Activated CD8-positive, alpha-beta memory T cell treated with anti-CD3 and anti-CD28 coated beads for 1 hour (primary cell): ENCODE data around the gene ZC3HAV1.
"Not testable (repeated sequence)": the region's sequence is repeated elsewhere in the genome, so short reads cannot be mapped to it uniquely, and the experiment has no call there.

Source experiments
- DNase-seq, 2 donors: peaks; one replicate each; pipeline ENCODE4 v3.0.0-alpha.2; 2020; ENCODE audit warnings: low read depth in 1 of 2; ENCODE audit errors: extremely low read depth in 1 of 2

Gene ZC3HAV1

DNA sequence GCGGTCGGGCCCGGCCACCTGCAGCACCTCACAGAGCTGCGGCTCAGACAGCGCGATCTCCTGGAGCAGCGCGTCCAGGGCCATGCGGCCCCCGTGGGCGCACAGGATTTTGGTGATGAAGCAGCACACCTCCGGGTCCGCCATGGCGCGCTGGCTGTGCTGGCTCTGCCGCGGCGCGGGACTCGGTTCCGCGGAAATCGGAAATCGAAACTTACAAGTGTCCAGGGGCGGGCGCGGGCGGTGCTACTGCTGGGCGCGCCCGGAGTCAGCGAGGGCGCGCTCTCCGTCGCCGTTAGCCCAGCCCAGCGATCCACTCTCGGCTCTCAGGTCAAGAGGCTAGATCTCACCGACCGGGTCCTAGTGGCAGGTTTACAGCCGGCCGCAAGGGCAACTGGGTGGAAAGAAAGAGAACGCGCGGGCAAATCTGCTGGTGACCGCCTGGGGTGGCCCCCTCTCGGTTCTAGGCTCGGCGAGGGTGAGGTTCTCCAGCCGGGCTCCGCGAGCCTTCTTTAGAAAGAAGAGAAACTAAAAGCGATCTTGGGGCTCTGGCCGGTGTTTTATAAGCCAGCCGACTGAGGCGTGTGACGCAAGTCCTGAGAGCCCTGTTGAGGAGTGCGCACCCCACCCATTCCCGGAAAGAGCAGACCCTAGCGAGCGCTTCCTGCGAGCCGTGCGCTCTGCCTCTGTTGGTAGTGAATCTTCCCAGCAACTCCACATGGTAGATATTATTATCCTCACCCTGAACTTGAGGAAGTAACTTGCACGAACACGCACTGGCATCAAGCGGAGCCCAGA, at the start of gene ZC3HAV1:
Gene ZC3HAV1 (minus strand): TSS at position 533 of the 795 bp plus-strand sequence. CDS start 389 bp downstream, at position 144.
- DNase-seq = peak; percentile 73 to 85

DNA sequence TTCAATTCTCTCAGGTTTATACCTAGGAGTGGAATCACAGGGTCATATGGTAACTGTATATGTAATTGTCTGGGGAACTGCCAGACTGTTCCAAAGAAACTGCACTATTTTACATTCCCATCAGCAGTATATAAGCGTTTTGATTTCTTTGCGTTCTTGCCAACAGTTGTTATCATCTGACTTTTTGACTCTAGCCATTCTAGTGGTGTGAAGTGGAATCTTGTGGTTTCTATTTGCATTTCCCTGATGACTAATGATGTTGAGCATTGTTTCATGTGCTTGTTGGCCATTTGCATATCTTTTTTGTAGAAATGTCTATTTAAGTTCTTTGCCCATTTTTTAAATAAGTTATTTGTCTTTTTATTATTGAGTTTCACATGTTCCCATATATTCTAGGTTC, 44.3 kb upstream of the ZC3HAV1 start:
- DNase-seq = no peak

DNA sequence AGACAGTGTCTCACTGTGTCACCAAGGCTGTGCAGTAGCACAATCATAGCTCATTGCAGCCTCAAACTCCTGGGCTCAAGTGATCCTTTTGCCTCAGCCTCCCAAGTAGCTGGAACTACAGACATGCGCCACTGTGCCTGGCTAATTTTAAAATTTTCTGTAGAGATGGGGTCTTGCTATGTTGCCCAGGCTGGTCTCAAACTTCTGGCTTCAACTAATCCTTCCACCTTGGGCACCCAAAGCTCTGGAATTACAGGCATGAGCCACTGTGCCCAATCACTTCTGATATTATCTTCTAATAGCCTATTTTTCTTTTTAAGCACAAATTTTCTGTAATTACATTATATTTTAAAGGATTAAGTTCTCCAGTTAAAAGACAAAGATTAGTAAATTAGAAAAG, 42.6 kb upstream of the ZC3HAV1 start:
- DNase-seq = no peak

DNA sequence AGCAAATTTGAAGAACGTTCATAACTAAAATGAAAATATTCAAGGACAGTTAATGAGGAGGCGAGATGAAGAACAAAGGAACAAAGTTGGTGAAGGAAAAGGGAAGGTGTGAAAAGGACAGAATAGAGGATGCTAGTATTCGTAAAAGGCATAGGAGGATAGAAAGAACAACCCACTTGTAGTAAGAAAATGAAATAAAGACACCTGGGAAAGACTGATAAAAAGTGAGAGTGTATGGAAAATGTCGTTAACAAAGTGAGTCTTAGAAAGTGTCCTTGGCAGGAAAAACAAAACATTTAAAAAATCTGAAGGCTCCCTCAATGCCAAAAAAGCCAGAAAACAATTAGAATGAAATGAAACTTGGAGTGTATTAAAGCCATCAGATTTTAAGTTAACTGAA, 29.6 kb upstream of the ZC3HAV1 start:
- no peak for DNase-seq

DNA sequence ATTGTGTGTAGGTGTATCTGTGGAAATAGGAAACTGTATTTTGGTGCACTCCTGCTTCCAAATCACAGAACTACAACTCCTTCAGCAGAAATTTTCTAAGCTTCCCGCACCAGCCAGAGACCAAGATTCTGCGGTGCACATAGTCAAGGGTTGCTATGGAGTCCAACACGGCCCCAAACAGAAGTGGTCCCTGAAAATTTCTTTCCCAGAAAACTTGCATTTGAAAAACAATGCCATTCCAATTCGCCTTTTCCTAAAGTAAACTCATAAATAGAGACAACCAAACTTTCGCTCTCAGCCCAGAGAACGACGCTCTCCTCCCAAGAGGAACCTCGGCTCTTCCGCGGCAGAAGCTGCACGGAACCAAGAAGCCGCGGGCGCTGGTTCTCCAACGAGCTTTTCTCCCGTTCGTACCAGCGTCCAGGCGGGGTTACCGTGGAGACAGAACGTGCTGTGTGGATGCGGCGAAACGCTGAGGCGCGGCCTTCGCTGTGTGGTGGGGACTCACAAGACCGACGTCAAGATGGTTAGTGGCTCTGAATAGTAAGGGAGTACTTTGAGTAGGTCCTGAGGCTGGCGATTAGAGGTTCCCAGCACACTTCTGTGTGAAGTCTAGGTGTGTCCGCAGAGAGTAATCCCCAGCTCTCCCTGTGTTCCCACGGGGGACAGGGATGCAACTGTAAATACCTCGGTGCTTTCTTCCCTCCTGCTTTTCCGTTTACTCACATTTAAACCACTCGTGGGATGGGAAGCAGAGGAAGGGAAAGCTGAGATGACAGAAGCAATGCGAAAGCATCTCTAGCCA, 24.0 kb upstream of the ZC3HAV1 start:
- peak; percentile 76 to 78 for DNase-seq

DNA sequence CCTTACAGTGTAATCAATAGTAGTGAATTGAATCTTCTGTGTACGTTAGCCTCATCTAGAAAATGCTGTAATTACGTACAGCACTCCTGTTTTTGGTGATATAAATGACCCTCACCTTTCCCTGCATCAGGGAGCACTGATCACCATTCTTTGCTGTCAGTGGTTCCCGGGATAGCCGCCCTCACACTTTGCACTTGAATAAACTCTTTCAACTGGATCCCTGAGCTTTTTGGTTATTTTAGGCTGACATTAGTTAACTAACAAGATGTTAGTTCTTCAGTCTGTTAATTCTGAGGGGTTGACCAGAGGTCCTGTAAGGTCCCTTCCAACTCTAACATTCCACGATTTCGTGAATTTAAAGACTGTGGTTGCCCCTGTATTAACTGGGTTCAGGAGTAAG, 23.4 kb upstream of the ZC3HAV1 start:
- DNase-seq = no peak

DNA sequence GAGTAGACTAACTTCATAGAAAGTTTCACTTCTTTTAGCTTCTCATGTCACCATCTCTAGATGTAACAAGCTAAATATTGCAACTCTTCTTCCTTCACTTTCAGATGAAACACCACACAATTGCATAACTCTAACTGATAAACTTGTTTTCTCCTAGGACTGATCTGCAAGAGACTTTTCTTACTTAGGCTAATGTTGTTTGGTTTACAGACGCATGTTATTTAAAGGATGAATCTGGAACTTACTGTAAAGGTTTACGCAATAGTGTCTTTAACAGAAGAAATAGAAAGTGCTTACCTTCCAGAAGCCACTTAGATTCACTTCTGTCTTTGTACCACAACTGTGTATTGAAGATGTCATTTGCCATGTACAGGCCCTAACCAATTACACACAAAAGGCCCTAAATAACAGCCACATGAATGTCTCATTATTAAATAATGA, 22.1 kb upstream of the ZC3HAV1 start:
- DNase-seq = no peak

DNA sequence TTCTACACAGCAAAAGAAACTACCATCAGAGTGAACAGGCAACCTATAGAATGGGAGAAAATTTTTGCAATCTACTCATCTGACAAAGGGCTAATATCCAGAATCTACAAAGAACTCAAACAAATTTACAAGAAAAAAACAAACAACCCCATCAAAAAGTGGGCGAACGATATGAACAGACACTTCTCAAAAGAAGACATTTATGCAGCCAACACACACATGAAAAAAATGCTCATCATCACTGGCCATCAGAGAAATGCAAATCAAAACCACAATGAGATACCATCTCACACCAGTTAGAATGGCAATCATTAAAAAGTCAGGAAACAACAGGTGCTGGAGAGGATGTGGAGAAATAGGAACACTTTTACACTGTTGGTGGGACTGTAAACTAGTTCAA, 20.3 kb upstream of the ZC3HAV1 start:
- DNase-seq = not testable (repeated sequence)

DNA sequence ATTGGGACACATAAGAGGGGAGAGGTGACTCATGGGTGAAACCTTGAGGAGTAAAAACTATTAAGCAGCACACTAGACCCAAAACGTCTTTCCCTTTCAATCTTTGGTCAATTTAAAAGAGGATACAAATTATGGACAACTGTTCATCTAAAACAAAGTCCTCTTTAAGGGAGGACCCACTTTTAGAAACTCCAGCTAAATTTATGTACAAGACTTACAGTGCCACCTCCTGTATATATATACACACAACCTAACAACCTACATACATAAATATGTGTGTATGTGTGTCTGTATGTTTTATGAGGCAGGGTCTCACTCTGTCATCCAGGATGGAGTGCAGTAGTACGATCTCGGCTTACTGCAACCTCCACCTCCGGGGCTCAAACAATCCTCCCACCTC, 18.1 kb upstream of the ZC3HAV1 start:
- DNase-seq = no peak

DNA sequence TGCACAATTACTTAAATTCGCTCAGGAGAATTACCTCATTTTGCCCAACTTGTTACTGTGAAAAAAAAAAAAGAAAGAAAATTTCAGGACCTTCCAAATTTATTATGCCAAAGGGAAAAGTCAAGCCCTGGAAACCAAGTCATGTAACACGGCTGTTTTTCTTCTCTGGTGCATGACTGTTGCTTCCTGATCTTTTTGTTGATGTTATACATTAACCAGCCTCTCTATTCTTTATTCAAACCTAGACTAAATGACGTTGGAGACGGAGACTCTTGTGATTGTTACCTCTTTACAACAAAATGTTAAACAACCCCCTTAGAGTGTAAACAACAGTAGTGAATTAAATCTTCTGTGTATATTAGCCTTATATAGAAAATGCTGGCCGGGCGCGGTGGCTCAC, 16.1 kb upstream of the ZC3HAV1 start:
- no peak for DNase-seq

DNA sequence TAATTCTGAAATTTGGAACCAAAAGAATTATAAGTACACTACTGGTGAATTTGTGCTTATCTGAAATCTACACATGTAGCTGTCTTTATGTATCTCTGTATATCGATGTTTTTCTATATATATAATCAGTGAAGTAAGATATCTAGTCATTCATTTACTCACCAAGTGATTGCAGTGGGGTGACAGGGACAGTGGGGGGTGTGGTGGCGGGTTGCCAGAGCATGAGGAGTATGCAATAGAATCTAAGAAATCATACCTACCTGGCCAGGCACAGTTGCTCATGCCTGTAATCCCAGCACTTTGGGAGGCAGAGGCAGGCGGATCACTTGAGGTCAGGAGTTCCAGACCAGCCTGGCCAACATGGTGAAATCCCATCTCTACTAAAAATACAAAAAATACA, 15.5 kb upstream of the ZC3HAV1 start:
- DNase-seq = not testable (repeated sequence)

DNA sequence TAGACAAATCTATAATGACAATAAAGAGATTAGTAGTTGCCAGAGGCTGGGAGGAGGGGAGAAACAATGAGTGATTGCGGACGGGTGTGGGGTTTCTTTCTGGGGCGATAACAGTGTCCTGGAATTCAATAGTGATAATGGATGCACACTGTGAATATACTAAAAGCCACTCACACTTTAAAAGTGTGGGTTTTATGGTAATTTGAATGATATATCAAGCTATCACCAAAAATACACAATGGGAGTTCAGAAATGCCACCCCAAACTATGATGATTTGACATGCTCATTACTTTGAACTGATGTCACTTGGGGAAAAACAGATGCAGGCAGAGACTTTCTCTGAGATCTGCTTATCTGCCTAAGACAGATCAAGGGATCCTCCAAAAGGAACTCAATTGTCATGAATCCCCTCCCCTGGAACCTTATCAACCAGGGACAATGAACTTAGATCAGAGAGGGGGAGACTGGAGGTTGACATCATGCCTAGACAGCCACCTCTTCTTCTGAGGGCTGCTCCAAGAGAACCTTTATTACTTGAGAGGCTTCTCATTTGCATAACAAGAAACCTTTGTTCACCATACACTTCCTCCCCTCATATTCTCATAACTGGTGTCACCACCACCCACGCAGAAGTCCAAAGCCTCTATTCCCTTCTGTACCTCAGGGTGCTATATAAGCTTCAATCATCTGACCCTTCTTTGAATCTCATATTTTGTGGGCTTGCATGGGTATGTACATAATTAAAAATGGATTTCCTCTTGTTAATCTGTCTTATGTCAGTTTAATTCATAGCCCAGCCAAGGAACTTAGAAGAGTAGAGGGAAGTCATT, 14.8 kb upstream of the ZC3HAV1 start:
- DNase-seq = no peak

DNA sequence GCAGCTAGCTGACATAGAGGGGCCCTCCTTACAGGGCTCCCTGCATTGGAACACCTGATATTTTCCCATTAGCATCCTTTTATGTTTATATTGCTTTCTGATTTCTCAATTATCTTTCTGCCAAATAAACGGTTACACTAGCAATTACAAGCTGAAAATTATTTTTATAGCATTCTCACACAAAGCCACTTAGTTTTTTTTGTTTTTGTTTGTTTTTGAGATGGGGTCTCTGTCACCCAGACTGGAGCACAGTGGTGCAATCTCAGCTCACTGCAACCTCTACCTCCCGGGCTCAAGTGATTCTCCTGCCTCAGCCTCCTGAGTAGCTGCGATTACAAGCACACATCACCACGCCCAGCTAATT, 9.9 kb upstream of the ZC3HAV1 start:
- no peak for DNase-seq

DNA sequence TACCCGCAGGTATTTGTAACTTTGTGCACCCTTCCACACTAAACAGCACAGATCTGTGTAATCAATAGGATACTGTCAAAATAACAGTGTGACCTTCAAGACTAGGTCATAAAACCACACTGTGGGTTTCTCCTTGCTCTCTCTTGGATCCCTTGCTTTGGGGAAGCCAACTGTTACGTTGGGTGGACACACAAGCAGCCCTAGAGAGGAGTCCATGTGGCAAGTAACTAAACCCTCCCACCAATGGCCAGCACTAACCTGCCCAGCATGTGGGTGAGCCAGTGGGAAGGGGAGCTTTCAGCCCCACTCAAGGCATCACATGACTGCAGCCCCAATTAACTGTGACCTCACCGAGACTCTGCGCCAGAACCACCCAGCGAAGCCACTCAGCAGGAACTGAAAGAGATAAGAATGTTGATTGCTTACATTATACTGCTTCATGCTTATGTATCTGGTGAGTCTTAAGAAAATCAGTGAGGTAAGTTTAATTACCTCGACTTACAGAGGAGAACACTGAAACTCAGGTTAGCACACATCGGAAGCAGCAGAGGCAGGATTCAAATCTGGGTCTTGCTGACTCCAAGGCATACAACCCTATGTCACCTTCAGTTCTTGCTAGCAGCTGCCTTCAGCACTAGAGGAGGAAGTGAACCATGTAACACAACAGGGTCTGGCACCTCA, 9.4 kb upstream of the ZC3HAV1 start:
- no peak for DNase-seq

DNA sequence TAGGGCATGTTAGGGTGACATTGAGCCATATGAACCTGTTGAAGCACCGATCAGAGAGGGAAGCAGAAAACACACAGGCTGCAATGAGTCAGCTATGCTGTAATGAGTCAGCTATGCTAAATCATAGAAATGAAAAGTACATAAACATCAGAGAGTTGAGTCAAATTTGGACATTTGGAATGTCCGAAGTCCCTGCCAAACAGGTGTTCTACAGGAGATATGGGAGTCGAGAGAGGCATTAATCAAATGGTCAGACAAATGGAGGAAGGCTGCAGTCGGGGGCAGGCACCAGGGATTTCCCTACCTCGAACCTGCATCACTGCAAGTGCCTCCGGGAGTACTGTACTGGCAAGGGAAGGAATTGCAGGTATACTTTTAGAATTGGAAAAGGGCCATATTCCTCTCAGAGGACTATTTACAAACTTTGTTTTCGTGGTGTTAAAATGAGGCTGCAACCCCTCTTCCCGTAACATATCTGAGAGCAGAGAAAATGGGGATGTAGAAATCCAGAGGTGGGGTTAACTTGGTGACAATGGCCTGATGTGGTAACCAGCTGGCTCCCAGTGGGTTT, 8.8 kb upstream of the ZC3HAV1 start:
- no peak for DNase-seq

DNA sequence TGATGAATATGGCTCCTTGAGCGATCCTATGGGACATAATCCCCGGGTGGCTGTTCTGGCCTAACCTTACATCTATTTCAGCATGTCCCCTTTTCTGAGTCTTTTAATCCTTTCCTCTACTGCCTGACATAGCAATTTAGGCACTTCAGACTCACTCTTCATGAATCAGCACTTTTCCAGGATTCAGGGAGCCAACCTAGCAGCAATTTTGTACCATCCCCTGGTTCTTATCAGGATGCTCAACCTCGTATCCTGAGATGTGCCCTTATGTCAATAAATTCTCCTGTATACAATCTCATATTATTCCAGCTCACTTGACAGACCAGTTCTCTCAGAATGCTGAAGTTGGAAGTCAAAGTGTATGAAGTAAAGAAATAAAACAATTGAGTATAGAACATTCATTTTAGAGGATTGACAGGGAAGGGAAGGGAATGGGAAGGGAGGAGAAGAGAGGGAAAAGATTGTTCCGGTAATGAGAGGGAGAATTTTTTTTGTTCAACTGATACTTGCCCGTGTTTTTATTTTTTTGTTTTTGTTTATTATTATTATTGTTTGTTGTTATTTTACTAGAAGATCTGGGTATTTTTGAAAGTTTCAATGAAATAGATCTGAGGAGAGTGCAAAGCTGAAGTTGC, 8.2 kb upstream of the ZC3HAV1 start:
- no peak for DNase-seq

DNA sequence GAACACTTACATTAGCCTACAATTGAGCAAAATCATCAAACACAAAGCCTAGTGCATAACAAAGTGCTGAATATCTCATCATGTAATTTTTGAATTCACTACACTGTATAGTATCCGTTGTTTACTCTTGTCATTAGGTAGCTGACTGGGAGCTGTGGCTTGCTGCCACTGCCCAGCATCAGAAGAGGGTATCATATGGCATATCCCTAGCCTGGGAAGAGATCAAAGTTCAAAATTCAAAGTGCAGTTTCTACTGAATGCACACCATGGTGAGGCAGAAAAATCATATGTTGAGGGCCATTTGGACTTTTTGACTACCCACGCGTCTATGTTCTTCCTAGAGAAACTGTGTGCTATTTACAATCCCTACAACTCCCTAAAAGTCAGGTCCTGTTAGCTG, 7.5 kb upstream of the ZC3HAV1 start:
- no peak for DNase-seq

DNA sequence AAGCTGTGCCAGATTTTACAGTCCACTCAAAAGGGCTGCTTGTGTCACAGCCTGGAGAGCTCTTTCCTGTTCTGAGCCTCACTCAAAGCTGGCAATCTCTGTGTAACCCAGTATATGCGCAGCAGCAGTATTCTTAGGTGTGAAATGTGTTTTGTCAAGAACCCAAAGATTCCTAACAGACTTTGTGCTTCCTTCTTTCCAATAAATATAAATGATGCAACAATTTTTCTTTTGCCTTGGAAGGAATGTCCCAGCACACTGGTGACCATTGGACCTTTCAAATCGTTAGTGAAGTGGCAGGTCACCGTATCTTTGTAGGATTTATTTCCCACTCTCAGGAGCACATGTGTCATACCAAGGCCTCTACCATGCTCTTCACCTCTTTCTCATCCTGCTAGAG, 5.6 kb upstream of the ZC3HAV1 start:
- no peak for DNase-seq

DNA sequence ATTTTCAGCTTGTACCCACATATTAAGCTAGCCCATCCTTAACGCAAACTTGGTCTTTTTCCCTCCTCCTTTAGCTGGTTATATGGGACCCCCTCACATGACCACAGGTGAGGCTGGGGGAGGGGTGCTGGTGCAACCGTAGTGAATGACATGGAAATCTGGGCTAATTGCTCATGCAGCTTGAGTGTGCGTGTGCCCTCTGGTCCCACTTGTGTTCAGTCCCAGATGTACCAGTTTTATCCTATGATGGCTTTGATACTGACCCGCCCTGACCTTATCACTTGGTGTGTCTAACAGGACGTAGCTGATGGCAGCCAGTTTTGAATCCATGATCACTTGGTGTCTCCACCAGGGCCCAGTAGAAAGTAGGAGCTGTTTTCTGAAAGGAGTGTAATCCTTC, 5.1 kb upstream of the ZC3HAV1 start:
- DNase-seq = no peak

DNA sequence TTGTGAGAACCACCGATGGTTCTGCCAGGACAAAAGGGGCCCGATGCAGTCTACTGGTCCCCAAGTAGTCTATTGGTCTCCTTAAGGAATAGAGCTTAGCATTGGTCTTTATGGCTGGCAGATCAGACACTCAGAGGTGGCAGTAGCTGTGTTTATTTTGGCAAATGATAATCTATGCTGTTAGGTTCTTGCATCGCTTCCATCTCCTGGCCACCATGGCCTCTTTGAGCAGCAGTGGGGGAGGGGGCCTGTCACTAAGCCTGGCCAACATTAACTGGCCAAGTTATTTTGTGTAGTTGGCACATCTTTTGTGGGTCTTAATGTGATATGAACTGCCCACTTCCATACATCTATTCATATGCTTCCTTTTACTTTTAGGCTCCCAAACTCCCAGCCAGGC, 4.5 kb upstream of the ZC3HAV1 start:
- DNase-seq = no peak
